B cell (primary cell): ENCODE results near the gene ABCC9. TPM values are rescaled to one million over a fixed set of nuclear protein-coding genes. Genes with fewer than 3 reads are reported as not detected.

Experiments used
- ATAC-seq: fragments of 200-7000 bp; cut with Tn5 transposase; one replicate; pipeline ENCODE4 v1.10.0; 2021; ENCODE audit warnings: low read depth, mild to moderate bottlenecking, moderate number of reproducible peaks, moderate library complexity
- CTCF ChIA-PET: fragments of 350-600 bp; sonication (Branson Sonifier 250); formaldehyde crosslinking; loops from one replicate; lab custom pipeline; 2021; ENCODE audit warnings: antibody characterized with exemption, inconsistent platforms; lab: Charles Lee
- POLR2A ChIA-PET: fragments of 350-600 bp; sonication (Branson Sonifier 250); formaldehyde crosslinking; loops from one replicate; lab custom pipeline; 2021; ENCODE audit warnings: antibody characterized with exemption; lab: Charles Lee
- DNase-seq: peaks from one replicate; pipeline ENCODE4 v3.0.0; 2013
- H2AFZ ChIP-seq: 2 replicates; pipeline ENCODE4 v1.6.1; 2012; ENCODE audit warnings: mild to moderate bottlenecking, low read depth, low read length; ENCODE audit not compliant: insufficient read depth, poor library complexity, severe bottlenecking
- H3K27ac ChIP-seq, 2 donors: 1 replicate in 1 of 2; 2 replicates in 1 of 2; pipeline ENCODE4 v1.5.1; 2012 to 2013; ENCODE audit warnings: low read length in 2 of 2, mild to moderate bottlenecking in 2 of 2, moderate library complexity in 1 of 2
- H3K27me3 ChIP-seq, 4 experiments: fragments of 200-600 bp in 1 of 4; sonication (generic) in 1 of 4; replicated peaks in 1 of 4; 1 replicate in 2 of 4; 2 replicates in 2 of 4; pipeline versions ENCODE4 v1.6.1 to v1.7.0; 2013 to 2016; ENCODE audit warnings: low read length in 3 of 4, mild to moderate bottlenecking in 2 of 4, mixed read lengths in 1 of 4, moderate library complexity in 1 of 4; ENCODE audit not compliant: insufficient read depth in 4 of 4, control insufficient read depth in 3 of 4; ENCODE audit errors: control extremely low read depth in 1 of 4
- H3K36me3 ChIP-seq, 2 experiments: replicated peaks in 1 of 2; 1 replicate in 1 of 2; 2 replicates in 1 of 2; pipeline versions ENCODE4 v1.6.1 to v1.7.1; 2013; ENCODE audit warnings: low read length in 1 of 2; ENCODE audit not compliant: insufficient read depth in 2 of 2, control insufficient read depth in 1 of 2; ENCODE audit errors: control extremely low read depth in 1 of 2, extremely low read depth in 1 of 2
- H3K4me1 ChIP-seq, 2 donors: fragments of 200-600 bp in 1 of 2; sonication (generic) in 1 of 2; 1 replicate in 1 of 2; 2 replicates in 1 of 2; pipeline versions ENCODE4 v1.5.1 to v1.6.1; 2013 to 2017; ENCODE audit warnings: low read length in 2 of 2; ENCODE audit not compliant: control insufficient read depth in 2 of 2, insufficient read depth in 2 of 2
- H3K4me2 ChIP-seq: replicated peaks from 2 replicates; pipeline ENCODE3; 2012; ENCODE audit warnings: mild to moderate bottlenecking, low read depth, low read length; ENCODE audit not compliant: poor library complexity, severe bottlenecking
- H3K4me3 ChIP-seq, 5 experiments: fragments of 200-600 bp in 1 of 5; sonication (generic) in 1 of 5; 1 replicate in 3 of 5; 2 replicates in 2 of 5; pipeline versions ENCODE4 v1.5.1 to v1.7.0; 2011 to 2016; ENCODE audit warnings: low read length in 4 of 5, mild to moderate bottlenecking in 4 of 5, low read depth in 2 of 5, control low read depth in 1 of 5, moderate library complexity in 1 of 5; ENCODE audit not compliant: insufficient read depth in 1 of 5; ENCODE audit errors: control extremely low read depth in 1 of 5, extremely low read depth in 1 of 5
- H3K79me2 ChIP-seq: fragments of 200-600 bp; sonication (generic); one replicate; pipeline ENCODE4 v1.6.0; 2016; ENCODE audit warnings: low read length; ENCODE audit not compliant: control insufficient read depth, insufficient read depth
- H3K9ac ChIP-seq: fragments of 200-600 bp; sonication (generic); 2 replicates; pipeline ENCODE4 v1.6.1; 2017; ENCODE audit warnings: mild to moderate bottlenecking, low read length, moderate library complexity
- H3K9me3 ChIP-seq, 3 donors: one replicate each; pipeline versions ENCODE4 v1.6.1 to v1.7.1; 2013; ENCODE audit warnings: low read length in 2 of 3; ENCODE audit not compliant: control insufficient read depth in 2 of 3, insufficient read depth in 1 of 3; ENCODE audit errors: control extremely low read depth in 1 of 3
- H4K20me1 ChIP-seq: 2 replicates; pipeline ENCODE4 v1.6.0; 2012; ENCODE audit warnings: mild to moderate bottlenecking, low read length; ENCODE audit not compliant: insufficient read depth, control insufficient read depth, poor library complexity, severe bottlenecking
- H3K27ac Mint-ChIP-seq: one replicate; pipeline ENCODE4 v1.8.0; 2021; ENCODE audit warnings: mixed read lengths
- H3K27me3 Mint-ChIP-seq: one replicate; pipeline ENCODE4 v1.8.0; 2021; ENCODE audit warnings: mixed read lengths
- H3K4me1 Mint-ChIP-seq: one replicate; pipeline ENCODE4 v1.8.0; 2021; ENCODE audit warnings: mixed read lengths
- H3K4me3 Mint-ChIP-seq: one replicate; pipeline ENCODE4 v1.8.0; 2021; ENCODE audit warnings: mixed read lengths
- H3K9me3 Mint-ChIP-seq: one replicate; pipeline ENCODE4 v1.8.0; 2022; ENCODE audit warnings: mixed read lengths; ENCODE audit not compliant: insufficient read depth
- CTCF ChIP-seq: fragments of 200-600 bp; IDR thresholded peaks from one replicate; pipeline ENCODE4 v1.8.0; 2022; ENCODE audit warnings: antibody characterized with exemption, mild to moderate bottlenecking
- EZH2 ChIP-seq: IDR thresholded peaks from 2 replicates; pipeline ENCODE4 v1.6.1; 2012; ENCODE audit warnings: borderline replicate concordance, low read depth, mild to moderate bottlenecking, moderate library complexity, low read length; ENCODE audit not compliant: insufficient read depth, poor library complexity, severe bottlenecking
- WGBS: methylation state at CpG from one replicate; pipeline ENCODE4 v1.1.5; 2013; ENCODE audit warnings: missing lambda C conversion rate; ENCODE audit not compliant: insufficient coverage; 5-methylcytosine and 5-hydroxymethylcytosine counted together
- intact Hi-C: fragments of 100-400 bp; cut with micrococcal nuclease; formaldehyde crosslinking; loops from one replicate; pipeline ENCODE4 v1.10.0; 2022
- polyA plus RNA-seq: library from polyadenylated mRNA; depleted of rRNA; stranded (reverse); fragments of >200 nt; gene quantifications from 2 replicates; pipeline ENCODE4 v1.2.3, GENCODE V29; 2012
- total RNA-seq, 2 donors: library from RNA; stranded (reverse); fragments of 120-200 nt in 1 of 2; gene quantifications; 1 replicate in 1 of 2; 2 replicates in 1 of 2; pipeline versions ENCODE4 v1.2.3 to v1.2.4, GENCODE V29; 2013 to 2022

Gene ABCC9
- total and polyA plus RNA-seq, 2 donors (not counting 1 experiment from before 2014, with no cell fraction given) = not detected

- H3K9ac ChIP-seq = no peak overlapping the region
- H3K36me3 ChIP-seq = no peaks in the 10 kb centered on the region
- H3K27ac ChIP-seq = no peak overlapping the region
- Mint-ChIP-seq H3K27me3 (no peaks in the 10 kb centered on the region), H3K4me1 (no peaks in the 10 kb centered on the region), H3K27ac (no peak overlapping the region), H3K4me3 (no peak overlapping the region), H3K9me3 (no peaks in the 10 kb centered on the region)
- H3K4me1 ChIP-seq = no peaks in the 10 kb centered on the region
- H4K20me1 ChIP-seq = no peaks in the 10 kb centered on the region
- TF ChIP-seq CTCF (no peak), EZH2 (no peak)
- ChIA-PET POLR2A (no interaction called here), CTCF (no interaction called here)
- H3K27me3 ChIP-seq = no peaks in the 10 kb centered on the region
- 69% methylated on average over 3 of the region's 4 CpGs for WGBS
- H2AFZ ChIP-seq = no peak overlapping the region
- intact Hi-C loops = no loop called here
- no peak overlapping the region for H3K4me3 ChIP-seq
- H3K4me2 ChIP-seq = no peak overlapping the region
- ATAC-seq (no peak), DNase-seq (no peak)
- H3K9me3 ChIP-seq = no peaks in the 10 kb centered on the region
- H3K79me2 ChIP-seq = no peaks in the 10 kb centered on the region
Observed at GRCh38 chr12:21881965-21882364, 59.3 kb downstream of the ABCC9 start.

DNA sequence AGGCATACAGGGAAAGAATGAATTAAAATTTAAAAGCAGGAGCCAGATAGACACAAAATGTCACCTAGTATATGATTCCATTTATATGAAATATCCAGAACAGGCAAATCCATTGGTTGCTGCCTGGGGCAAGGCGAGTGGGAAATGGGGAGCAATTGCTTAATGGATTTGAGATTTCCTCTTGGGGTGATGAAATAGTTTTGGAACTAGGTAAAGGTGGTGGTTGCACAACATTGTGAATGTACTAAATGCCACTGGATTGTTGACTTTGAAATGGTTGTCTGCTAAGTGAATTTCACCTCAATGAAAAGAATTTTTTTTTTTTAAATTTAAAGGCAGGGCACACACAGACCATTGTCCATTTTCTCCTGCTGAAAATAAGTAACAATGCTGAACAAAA is 61.9 kb downstream of the ABCC9 start:
- Histone ChIP-seq H3K36me3 (no peaks in the 10 kb centered on the region), H3K4me1 (no peaks in the 10 kb centered on the region), H2AFZ (no peak overlapping the region), H3K79me2 (no peaks in the 10 kb centered on the region), H3K4me3 (no peak overlapping the region), H3K4me2 (no peak overlapping the region), H3K9me3 (no peaks in the 10 kb centered on the region), H3K27ac (no peak overlapping the region), H4K20me1 (no peaks in the 10 kb centered on the region), H3K27me3 (no peaks in the 10 kb centered on the region), H3K9ac (no peak overlapping the region)
- DNase-seq = no peak
- no peaks in the 10 kb centered on the region for H3K27me3 Mint-ChIP-seq
- H3K9me3 Mint-ChIP-seq = no peaks in the 10 kb centered on the region
- WGBS = 56% methylated on average over 1 of the region's 1 CpG
- H3K27ac Mint-ChIP-seq = no peak overlapping the region
- H3K4me3 Mint-ChIP-seq = no peak overlapping the region
- intact Hi-C loops = no loop called here
- CTCF ChIA-PET = no interaction called here
- POLR2A ChIA-PET = no interaction called here
- no peak for TF ChIP-seq EZH2
- TF ChIP-seq CTCF = no peak
- no peak for ATAC-seq
- no peaks in the 10 kb centered on the region for H3K4me1 Mint-ChIP-seq
